ENCODE data around the gene SUOX. TPM values are rescaled to one million over a fixed set of nuclear protein-coding genes. Genes with fewer than 3 reads are reported as not detected.

The SUOX gene
- total RNA-seq, 4 donors from 2014 or later, result 18.7 to 25.6 (median 22.9) TPM

GRCh38 chr12:55970775-55971174, 26.3 kb upstream of the SUOX start:
- TF ChIP-seq POLR2A (IDR thresholded peaks at IDR 0.05), result no peak
- TF ChIP-seq POLR2AphosphoS5 (IDR thresholded peaks at IDR 0.05), result no peak
- TF ChIP-seq EP300 (IDR thresholded peaks at IDR 0.05), result no peak
- TF ChIP-seq CTCF (IDR thresholded peaks at IDR 0.05), result no peak
- Histone ChIP-seq H3K36me3 (no peaks in the 10 kb centered on the region), H3K27ac (no peak overlapping the region), H3K4me1 (peaks cover 42% of the 10 kb centered on the region), H3K4me3 (no peak overlapping the region), H3K27me3 (no peaks in the 10 kb centered on the region), H3K9me3 (no peaks in the 10 kb centered on the region)
- no peak for DNase-seq (ENCODE audit: low spot score in 2 of 2)
- WGBS, result 86% methylated on average over 7 of the region's 7 CpGs

GRCh38 chr12:55972042-55972441, 25.0 kb upstream of the SUOX start:
- whole genome bisulfite sequencing, result 43% methylated on average over 3 of the region's 3 CpGs
- Histone ChIP-seq H3K36me3 (no peaks in the 10 kb centered on the region), H3K27me3 (no peaks in the 10 kb centered on the region), H3K9me3 (no peaks in the 10 kb centered on the region), H3K4me3 (no peak overlapping the region), H3K27ac (no peak overlapping the region), H3K4me1 (peaks cover 41% of the 10 kb centered on the region)
- no peak for TF ChIP-seq EP300 (IDR thresholded peaks at IDR 0.05)
- no peak for TF ChIP-seq POLR2A (IDR thresholded peaks at IDR 0.05)
- no peak for TF ChIP-seq POLR2AphosphoS5 (IDR thresholded peaks at IDR 0.05)
- no peak for TF ChIP-seq CTCF (IDR thresholded peaks at IDR 0.05)
- no peak for DNase-seq (ENCODE audit: low spot score in 2 of 2)

GRCh38 chr12:55972456-55972855, 24.6 kb upstream of the SUOX start:
- TF ChIP-seq EP300 (IDR thresholded peaks at IDR 0.05) (no peak), CTCF (IDR thresholded peaks at IDR 0.05) (no peak), POLR2AphosphoS5 (IDR thresholded peaks at IDR 0.05) (no peak), POLR2A (IDR thresholded peaks at IDR 0.05) (no peak)
- Histone ChIP-seq H3K27ac (peak overlapping the region; percentile 92), H3K36me3 (no peaks in the 10 kb centered on the region), H3K9me3 (no peaks in the 10 kb centered on the region), H3K4me1 (peaks cover 40% of the 10 kb centered on the region), H3K27me3 (no peaks in the 10 kb centered on the region), H3K4me3 (peak overlapping the region; percentile 84)
- no peak for DNase-seq (ENCODE audit: low spot score in 2 of 2)
- WGBS, result 29% methylated on average over 1 of the region's 1 CpG

GRCh38 chr12:55972911-55973598, 24.0 kb upstream of the SUOX start:
- no peaks in the 10 kb centered on the region for H3K9me3 ChIP-seq
- peak in 1 of 2 donors; percentile 75 for TF ChIP-seq POLR2A (IDR thresholded peaks at IDR 0.05)
- no peak for TF ChIP-seq EP300 (IDR thresholded peaks at IDR 0.05)
- peak in 1 of 3 donors; percentile 73 for TF ChIP-seq POLR2AphosphoS5 (IDR thresholded peaks at IDR 0.05)
- no peaks in the 10 kb centered on the region for H3K36me3 ChIP-seq
- H3K4me1 ChIP-seq, result peaks cover 40% of the 10 kb centered on the region
- DNase-seq (ENCODE audit: low spot score in 2 of 2), result no peak
- no peaks in the 10 kb centered on the region for H3K27me3 ChIP-seq
- WGBS, result under 1% methylated on average over 18 of the region's 18 CpGs
- peak overlapping the region; percentile 84 for H3K4me3 ChIP-seq
- H3K27ac ChIP-seq, result peak overlapping the region; percentile 92

- TF ChIP-seq POLR2AphosphoS5 (IDR thresholded peaks at IDR 0.05) (peak; percentile 25 to 72 (median 62)), CTCF (IDR thresholded peaks at IDR 0.05) (peak in 1 of 2 donors; percentile 19), EP300 (IDR thresholded peaks at IDR 0.05) (no peak), POLR2A (IDR thresholded peaks at IDR 0.05) (peak; percentile 71 to 94)
- H3K27ac ChIP-seq, result peak within 1 kb of the TSS; percentile 92
- WGBS, result under 1% methylated on average over 31 of the region's 39 CpGs
- peaks cover 36% of the 10 kb centered on the region for H3K4me1 ChIP-seq
- H3K4me3 ChIP-seq, result peak within 1 kb of the TSS; percentile 84
- no peaks in the 10 kb centered on the region for H3K27me3 ChIP-seq
- DNase-seq (ENCODE audit: low spot score in 2 of 2), result peak; percentile 100
- no peaks in the 10 kb centered on the region for H3K9me3 ChIP-seq
- H3K36me3 ChIP-seq, result no peaks in the 10 kb centered on the region
Measured at GRCh38 chr12:55973599-55974307, 23.3 kb upstream of the SUOX start, which contains the start of gene RAB5B. TSS of gene RAB5B (plus strand) at chr12:55974078. CDS start at chr12:55986961, 12,883 bp downstream.
